Immature natural killer cell (primary cell): ENCODE data around the gene SURF2. TPM values are rescaled to one million over a fixed set of nuclear protein-coding genes. Genes with fewer than 3 reads are reported as not detected.

Source experiments
- DNase-seq, 3 donors: peaks; one replicate each; pipeline ENCODE4 v3.0.0; 2022; ENCODE audit warnings: mixed read lengths in 1 of 3
- H3K27ac Mint-ChIP-seq, 6 donors: one replicate each; pipeline ENCODE4 v1.8.0; 2020; ENCODE audit warnings: mixed read lengths in 6 of 6, mild to moderate bottlenecking in 5 of 6, inconsistent platforms in 4 of 6, moderate library complexity in 3 of 6
- H3K27me3 Mint-ChIP-seq, 3 donors: one replicate each; pipeline ENCODE4 v1.8.0; 2020 to 2021; ENCODE audit warnings: low read depth in 3 of 3, mild to moderate bottlenecking in 3 of 3, mixed read lengths in 3 of 3, moderate library complexity in 3 of 3, inconsistent platforms in 1 of 3
- H3K36me3 Mint-ChIP-seq, 3 donors: one replicate each; pipeline ENCODE4 v1.8.0; 2020; ENCODE audit warnings: mixed read lengths in 3 of 3, inconsistent platforms in 2 of 3, mild to moderate bottlenecking in 2 of 3
- H3K4me1 Mint-ChIP-seq, 2 donors: one replicate each; pipeline ENCODE4 v1.8.0; 2020; ENCODE audit warnings: inconsistent platforms in 2 of 2, mild to moderate bottlenecking in 2 of 2, mixed read lengths in 2 of 2, moderate library complexity in 1 of 2
- H3K4me3 Mint-ChIP-seq, 5 donors: one replicate each; pipeline ENCODE4 v1.8.0; 2020; ENCODE audit warnings: mild to moderate bottlenecking in 5 of 5, mixed read lengths in 5 of 5, inconsistent platforms in 3 of 5, moderate library complexity in 3 of 5
- H3K9me3 Mint-ChIP-seq, 6 donors: one replicate each; pipeline ENCODE4 v1.8.0; 2020; ENCODE audit warnings: mild to moderate bottlenecking in 6 of 6, mixed read lengths in 6 of 6, inconsistent platforms in 4 of 6, moderate library complexity in 3 of 6
- polyA plus RNA-seq, 3 donors: library from polyadenylated mRNA; unstranded; fragments of 300-500 nt; fragmentation: Illumina TruSeq; gene quantifications; one replicate each; pipeline ENCODE4 v1.2.3, GENCODE V29; 2021

SURF2 gene
- polyA plus RNA-seq, 3 donors from 2014 or later: 30.2 to 36.9 (median 34.5) TPM

DNA sequence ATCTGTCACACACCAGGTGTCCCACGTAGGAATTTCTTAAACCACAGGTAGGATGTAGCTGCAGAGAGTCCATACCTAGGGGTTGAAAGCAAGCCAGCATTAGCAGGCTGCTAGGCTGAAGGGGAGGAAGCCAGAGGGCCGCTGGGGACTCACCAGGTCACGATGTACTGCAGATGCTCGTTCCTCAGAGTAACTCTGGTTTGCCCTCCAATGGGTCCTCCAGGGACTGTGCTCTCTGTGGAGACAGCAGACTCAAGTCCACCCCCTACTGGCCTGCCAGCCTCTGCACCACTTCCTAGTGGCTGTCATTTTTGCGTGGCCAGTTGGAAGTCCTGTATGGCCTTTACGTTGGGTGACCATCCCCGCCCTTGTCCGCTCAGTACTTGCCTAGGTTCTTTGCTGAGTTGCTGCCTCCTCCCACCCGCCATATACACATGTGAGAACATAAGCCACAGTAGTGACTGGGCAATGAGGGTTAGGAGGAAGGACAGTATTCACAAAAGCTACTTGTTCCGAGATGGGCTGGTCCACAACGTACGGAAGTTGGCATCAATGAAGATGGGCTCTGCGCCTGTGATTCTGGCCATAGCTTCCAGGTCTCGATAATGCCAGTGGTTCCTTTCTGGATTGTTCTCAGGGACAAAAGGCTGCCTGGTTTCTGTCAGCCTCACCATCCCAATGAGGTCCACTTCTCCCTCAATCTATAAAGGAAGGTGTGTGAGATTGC is 4.3 kb upstream of the SURF2 start:
- peaks cover 11 to 36% (median 14%) of the 10 kb centered on the region in 3 donors for H3K36me3 Mint-ChIP-seq
- H3K4me1 Mint-ChIP-seq: peaks cover 37 to 45% of the 10 kb centered on the region in 2 donors
- H3K27ac Mint-ChIP-seq: no peak overlapping the region
- no peaks in the 10 kb centered on the region for H3K9me3 Mint-ChIP-seq
- peaks cover 2 to 8% (median 7%) of the 10 kb centered on the region in 3 donors for H3K27me3 Mint-ChIP-seq
- no peak for DNase-seq
- H3K4me3 Mint-ChIP-seq: no peak overlapping the region

DNA sequence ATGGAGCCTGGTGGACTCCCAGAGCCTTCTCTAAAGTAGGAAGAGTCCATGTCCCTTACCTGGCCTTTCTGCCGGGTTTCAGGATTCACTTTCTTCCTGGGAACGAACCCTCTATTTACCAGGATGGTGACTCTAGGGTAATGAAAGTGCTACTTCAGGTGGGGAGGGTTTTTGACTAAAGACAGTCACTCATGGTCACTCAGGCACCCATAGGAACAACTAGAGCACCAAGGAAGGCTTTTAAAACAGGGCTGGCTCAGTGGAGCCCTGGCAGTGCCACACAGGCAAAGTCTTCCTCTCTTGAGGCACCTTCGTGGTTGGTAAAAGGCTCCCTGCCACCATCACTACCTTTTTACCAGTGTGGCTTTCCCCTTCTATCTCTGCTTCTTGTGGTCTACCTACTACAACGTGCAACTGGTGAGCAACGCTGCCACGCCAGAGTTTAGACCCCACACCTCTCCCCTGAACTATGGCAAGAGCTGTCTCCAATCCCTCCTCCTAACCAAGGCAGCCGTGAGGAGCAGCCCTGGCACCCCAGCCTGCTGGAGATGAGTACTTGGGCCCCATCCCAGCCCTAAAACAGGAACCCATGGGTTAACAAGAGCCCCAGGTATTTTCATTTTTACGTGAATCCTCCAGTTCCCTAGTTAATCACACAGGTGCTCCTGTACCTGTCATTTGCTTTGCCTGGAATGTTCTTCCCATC is 3.6 kb upstream of the SURF2 start:
- Mint-ChIP-seq H3K4me3 (no peak overlapping the region), H3K27me3 (peaks cover 2 to 9% (median 8%) of the 10 kb centered on the region in 3 donors), H3K27ac (peak overlapping the region in 3 of 6 donors; percentile 10 to 86 (median 74)), H3K9me3 (no peaks in the 10 kb centered on the region), H3K4me1 (peaks cover 41 to 48% of the 10 kb centered on the region in 2 donors), H3K36me3 (peaks cover 11 to 36% (median 14%) of the 10 kb centered on the region in 3 donors)
- no peak for DNase-seq

DNA sequence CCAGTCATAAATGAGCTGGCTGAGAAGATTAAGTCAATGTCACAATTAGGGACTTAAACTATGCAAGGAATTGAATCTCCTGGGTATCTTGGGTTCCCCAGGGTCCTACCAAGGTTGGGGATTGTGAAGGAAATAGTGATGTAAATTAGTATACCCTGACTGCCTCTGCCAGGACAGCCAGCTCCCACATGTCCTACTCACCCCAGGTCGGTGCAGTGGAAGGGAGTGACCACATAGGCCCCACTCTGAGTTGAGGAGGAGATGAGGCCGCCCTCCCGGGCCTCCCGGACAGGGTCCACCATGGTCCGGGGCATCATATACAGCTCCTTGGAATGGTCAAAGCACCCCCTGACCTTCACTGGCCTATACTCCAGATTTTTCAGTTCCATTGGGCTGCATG is 2.8 kb upstream of the SURF2 start:
- H3K36me3 Mint-ChIP-seq: peaks cover 7 to 32% (median 14%) of the 10 kb centered on the region in 3 donors
- DNase-seq: no peak
- H3K4me3 Mint-ChIP-seq: peak overlapping the region in 2 of 5 donors; percentile 17 to 57
- H3K4me1 Mint-ChIP-seq: peaks cover 40 to 48% of the 10 kb centered on the region in 2 donors
- no peaks in the 10 kb centered on the region for H3K9me3 Mint-ChIP-seq
- H3K27me3 Mint-ChIP-seq: peaks cover 0 to 4% (median 4%) of the 10 kb centered on the region in 3 donors
- H3K27ac Mint-ChIP-seq: no peak overlapping the region

DNA sequence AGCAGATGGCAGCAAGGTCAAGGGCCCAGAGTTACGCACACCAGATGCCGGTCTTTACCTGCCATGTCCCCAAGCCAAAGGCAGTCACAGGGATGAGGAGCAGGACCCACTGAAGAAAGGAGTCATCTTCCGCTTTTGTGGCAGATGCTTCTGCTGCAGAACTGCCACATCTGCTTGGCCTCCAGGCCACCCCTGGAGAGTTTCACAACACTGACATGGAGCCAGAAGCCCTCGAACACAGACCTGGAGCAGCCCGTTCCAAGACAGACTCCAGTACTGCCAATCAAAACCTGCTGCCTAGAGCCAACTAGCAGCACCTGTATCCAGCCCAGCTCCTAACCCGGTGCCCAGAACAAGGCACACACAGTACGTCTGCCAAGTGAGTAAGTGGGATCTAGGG is 1.6 kb upstream of the SURF2 start:
- Mint-ChIP-seq H3K36me3 (peaks cover 7 to 23% (median 7%) of the 10 kb centered on the region in 3 donors), H3K27ac (peak overlapping the region in 5 of 6 donors; percentile 10 to 84 (median 74)), H3K4me3 (peak overlapping the region in 4 of 5 donors; percentile 39 to 87 (median 84)), H3K4me1 (peaks cover 36 to 41% of the 10 kb centered on the region in 2 donors), H3K9me3 (no peaks in the 10 kb centered on the region), H3K27me3 (peaks cover 2 to 7% (median 6%) of the 10 kb centered on the region in 3 donors)
- DNase-seq: no peak

DNA sequence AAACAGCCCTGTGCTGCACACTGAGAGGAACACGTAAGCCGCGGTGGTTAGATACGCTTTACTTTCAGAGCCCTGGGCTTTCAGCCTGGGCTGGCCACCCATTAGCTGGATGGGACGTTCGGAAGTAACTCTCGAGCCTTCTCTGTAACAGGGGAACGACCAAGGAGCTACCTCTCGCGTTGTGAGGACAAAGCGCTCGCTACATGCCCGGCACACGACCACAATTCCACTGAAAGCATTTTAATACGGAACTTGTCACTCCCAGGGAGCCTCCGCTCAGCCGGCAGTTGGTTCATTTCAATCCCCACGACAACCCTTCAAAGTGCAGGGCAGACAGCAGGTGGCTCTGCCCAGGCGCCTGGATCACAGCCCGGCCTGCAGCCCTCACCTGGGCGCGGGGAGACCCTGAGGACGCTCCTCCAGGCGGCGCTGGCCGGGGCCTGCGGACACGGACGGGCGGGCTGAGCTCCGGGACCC is 431 bp upstream of the SURF2 start:
- Mint-ChIP-seq H3K36me3 (peaks cover 6 to 18% (median 7%) of the 10 kb centered on the region in 3 donors), H3K4me3 (peak overlapping the region; percentile 83 to 88 (median 86)), H3K27ac (peak overlapping the region; percentile 78 to 93 (median 84)), H3K27me3 (peaks cover 2 to 7% (median 6%) of the 10 kb centered on the region in 3 donors), H3K4me1 (peaks cover 32 to 33% of the 10 kb centered on the region in 2 donors), H3K9me3 (no peaks in the 10 kb centered on the region)
- no peak for DNase-seq

DNA sequence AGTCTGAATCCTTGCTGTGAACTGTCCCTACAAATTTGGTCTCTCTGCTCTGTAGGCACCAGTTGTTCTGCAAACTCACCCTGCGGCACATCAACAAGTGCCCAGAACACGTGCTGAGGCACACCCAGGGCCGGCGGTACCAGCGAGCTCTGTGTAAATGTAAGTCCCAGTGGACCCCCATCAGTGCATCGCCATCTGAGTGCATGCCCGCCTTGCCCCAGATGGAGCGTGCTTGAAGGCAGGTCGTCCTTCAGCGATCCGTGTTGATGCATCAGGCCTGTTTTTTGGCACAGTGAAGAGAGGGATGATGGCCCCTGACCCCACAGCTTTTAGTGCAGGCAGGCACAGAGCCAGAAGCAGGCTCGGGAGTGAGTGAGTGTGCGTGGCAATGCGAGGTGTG is 1.3 kb downstream of the SURF2 start:
- Mint-ChIP-seq H3K27ac (peak overlapping the region in 5 of 6 donors; percentile 13 to 72 (median 30)), H3K36me3 (peaks cover 5 to 18% (median 7%) of the 10 kb centered on the region in 3 donors), H3K9me3 (no peaks in the 10 kb centered on the region), H3K4me3 (peak overlapping the region; percentile 67 to 86 (median 78)), H3K27me3 (peaks cover 2 to 17% (median 6%) of the 10 kb centered on the region in 3 donors), H3K4me1 (peaks cover 32 to 33% of the 10 kb centered on the region in 2 donors)
- DNase-seq: no peak

DNA sequence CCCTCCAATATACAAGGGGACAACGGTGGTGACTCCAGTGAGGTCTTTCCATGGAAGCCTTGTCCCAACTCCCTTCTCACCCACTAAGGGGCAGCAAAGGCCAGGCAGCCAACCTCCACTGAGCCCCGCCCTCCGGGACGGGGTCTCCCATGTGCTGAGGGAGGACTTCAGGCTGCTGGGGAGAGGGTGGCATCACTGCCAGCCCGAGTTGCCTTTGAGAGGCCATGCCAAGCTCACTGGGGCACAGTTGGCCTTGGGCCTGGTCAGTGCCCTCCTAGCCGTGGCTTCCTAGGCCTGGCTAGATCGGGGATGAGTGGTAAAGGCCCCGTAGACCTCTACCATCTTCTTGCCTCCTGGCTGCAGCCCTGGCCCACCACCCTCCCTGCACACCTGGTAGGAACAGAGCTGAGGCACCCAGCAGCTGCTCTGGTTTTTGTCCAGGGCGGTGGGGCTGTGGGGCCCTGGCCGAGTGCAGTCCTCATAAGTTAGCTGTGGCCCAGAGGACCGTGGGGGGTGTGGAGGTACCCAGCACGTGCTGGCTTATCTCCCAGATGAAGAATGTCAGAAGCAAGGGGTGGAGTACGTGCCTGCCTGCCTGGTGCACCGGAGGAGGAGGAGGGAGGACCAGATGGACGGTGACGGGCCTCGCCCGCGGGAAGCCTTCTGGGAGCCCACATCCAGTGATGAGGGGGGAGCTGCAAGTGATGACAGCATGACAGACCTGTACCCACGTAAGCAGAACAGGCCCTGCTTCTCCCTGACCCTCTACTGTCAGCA is 3.2 kb downstream of the SURF2 start:
- peaks cover 9 to 25% (median 14%) of the 10 kb centered on the region in 3 donors for H3K36me3 Mint-ChIP-seq
- peaks cover 4 to 18% (median 9%) of the 10 kb centered on the region in 3 donors for H3K27me3 Mint-ChIP-seq
- H3K4me3 Mint-ChIP-seq: peak overlapping the region in 1 of 5 donors; percentile 84
- DNase-seq: no peak
- H3K9me3 Mint-ChIP-seq: no peaks in the 10 kb centered on the region
- peaks cover 37 to 43% of the 10 kb centered on the region in 2 donors for H3K4me1 Mint-ChIP-seq
- peak overlapping the region in 2 of 6 donors; percentile 43 to 72 for H3K27ac Mint-ChIP-seq

DNA sequence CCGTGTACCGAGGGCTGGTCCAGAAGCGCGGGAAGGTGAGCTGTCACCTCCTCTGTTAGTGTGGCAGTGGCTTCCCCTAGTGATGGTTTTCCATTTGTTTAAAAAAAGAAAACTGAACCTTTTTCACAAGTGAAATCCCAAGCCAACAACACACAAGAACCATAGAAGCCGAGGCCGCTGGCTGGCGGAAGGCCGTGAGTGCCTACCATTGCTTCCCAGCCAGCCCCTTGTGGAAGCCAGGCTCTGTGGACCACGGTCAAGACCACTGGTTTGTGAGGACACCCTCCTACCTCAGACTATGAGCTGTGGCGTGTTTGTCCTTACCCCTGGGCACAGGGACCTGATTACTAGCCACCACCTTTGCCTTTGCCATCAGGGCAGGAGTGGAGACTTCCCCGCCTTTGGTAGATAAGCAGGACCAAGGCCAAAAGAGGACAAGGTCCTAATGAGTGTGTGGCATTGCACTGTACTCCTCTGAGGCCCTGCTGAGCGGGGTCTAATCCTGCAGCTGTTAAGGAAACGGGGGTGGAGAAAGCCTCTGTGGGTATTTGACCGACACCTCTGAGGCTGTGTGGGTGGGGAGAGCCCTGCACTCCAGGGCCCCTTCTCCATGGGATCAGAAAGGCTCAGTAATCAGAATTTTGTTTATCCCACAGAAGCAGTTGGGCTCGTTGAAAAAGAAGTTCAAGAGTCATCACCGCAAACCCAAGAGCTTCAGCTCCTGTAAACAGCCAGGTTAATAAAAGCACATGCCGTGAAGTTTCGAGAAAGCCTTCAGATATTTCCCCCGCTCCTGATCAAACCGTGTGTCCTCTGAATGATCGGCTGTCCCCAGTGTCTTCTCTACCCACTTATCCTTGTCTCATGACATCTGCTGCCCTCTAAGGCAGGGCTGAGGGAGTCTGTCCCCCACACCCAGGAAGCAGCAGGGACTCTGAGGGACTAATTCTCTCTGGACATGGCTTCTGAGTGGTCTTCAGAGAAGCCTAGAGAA is 4.3 kb downstream of the SURF2 start:
- Mint-ChIP-seq H3K9me3 (no peaks in the 10 kb centered on the region), H3K4me1 (peaks cover 33 to 36% of the 10 kb centered on the region in 2 donors), H3K4me3 (peak overlapping the region in 1 of 5 donors; percentile 62), H3K27me3 (peaks cover 4 to 18% (median 9%) of the 10 kb centered on the region in 3 donors), H3K36me3 (peaks cover 9 to 29% (median 15%) of the 10 kb centered on the region in 3 donors), H3K27ac (peak overlapping the region in 4 of 6 donors; percentile 15 to 69 (median 65))
- no peak for DNase-seq

DNA sequence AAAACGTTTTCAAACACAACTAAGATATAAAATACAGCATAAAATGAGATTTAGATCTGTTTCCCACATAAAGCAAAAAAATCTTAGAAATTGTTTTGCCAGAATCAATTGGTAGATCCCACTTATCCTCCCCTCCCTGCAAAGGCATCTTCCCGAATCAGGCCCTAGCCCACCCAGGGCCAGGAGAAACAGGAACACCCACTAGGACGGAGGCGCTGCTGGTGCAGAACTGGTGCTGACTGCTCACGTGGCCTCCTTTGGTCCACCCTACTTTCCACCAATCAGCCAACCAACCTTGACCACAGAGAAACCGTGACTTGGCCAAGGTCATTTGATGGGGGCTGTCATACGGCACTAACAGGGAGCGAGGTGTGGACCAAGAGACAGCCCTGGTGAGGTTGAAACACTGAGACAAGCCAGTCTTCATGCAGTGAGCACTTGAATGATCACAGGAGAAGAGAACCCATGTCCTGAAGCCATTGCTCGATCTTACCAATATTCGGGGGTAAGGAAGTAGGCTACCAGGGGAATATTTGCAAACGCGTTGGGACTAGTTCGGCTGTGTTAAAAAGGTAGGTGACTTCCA is 5.2 kb downstream of the SURF2 start:
- DNase-seq: no peak
- Mint-ChIP-seq H3K4me3 (no peak overlapping the region), H3K4me1 (peaks cover 35 to 41% of the 10 kb centered on the region in 2 donors), H3K36me3 (peaks cover 9 to 35% (median 18%) of the 10 kb centered on the region in 3 donors), H3K27me3 (peaks cover 4 to 16% (median 7%) of the 10 kb centered on the region in 3 donors), H3K9me3 (no peaks in the 10 kb centered on the region), H3K27ac (peak overlapping the region in 4 of 6 donors; percentile 12 to 66 (median 24))

DNA sequence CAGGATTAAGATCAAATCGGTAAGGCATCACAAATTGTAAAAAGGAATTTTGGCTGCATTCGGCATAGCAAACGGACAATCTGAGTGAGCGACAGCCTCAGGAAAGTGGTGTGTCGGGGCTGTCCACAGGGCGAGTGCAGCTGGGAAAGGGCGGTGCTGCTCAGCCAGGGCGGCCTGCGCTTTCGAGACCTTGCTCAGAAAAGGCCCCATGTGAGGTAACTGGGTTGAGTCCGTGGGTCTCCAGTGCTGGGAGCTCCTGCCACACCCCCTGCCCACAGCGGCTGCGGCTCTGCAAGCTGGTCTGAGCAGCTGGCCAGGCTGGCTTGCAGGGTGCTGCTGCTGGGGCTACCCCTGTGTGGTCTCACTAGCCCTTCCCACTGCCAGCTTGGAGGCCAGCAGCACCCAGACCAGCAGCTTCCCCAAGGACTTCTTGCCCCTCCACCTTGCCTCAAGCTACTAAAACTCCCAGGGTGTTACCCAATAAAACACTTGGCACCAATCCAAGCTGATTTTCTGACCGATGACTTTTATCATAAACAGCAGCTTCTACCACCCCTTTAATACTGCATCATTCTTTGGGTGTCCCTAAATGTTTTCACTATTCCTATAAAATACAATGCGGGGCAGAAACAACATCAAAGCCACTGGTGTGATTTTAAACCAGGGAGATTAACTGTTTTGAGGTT is 6.2 kb downstream of the SURF2 start:
- H3K27me3 Mint-ChIP-seq: peaks cover 4 to 16% (median 6%) of the 10 kb centered on the region in 3 donors
- no peak for DNase-seq
- H3K36me3 Mint-ChIP-seq: peaks cover 9 to 35% (median 18%) of the 10 kb centered on the region in 3 donors
- H3K9me3 Mint-ChIP-seq: no peaks in the 10 kb centered on the region
- peak overlapping the region in 2 of 6 donors; percentile 34 to 66 for H3K27ac Mint-ChIP-seq
- no peak overlapping the region for H3K4me3 Mint-ChIP-seq
- H3K4me1 Mint-ChIP-seq: peaks cover 32 to 35% of the 10 kb centered on the region in 2 donors

DNA sequence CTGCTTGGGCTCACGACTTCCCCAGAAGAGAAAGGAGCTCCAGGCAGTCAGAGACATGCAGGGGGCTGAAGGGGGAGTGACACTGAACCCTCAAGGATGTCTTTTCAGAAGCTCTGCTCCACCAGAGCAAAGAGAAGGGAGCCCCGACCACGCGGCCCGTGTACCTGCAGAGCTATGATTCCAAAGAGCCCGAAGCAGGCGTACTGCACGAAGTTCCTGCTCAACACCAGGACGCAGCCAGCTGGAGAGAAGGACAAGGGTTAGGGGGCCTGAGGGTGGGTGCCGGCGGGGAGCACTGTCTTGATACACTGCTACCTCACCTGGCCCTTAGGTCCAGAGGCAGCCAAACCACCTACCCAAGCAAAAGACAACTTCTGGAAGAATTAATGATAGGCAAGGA is 10.1 kb downstream of the SURF2 start:
- DNase-seq: no peak
- H3K27me3 Mint-ChIP-seq: peaks cover 2 to 16% (median 5%) of the 10 kb centered on the region in 3 donors
- H3K27ac Mint-ChIP-seq: no peak overlapping the region
- peaks cover 51 to 56% of the 10 kb centered on the region in 2 donors for H3K4me1 Mint-ChIP-seq
- H3K36me3 Mint-ChIP-seq: peaks cover 13 to 29% (median 22%) of the 10 kb centered on the region in 3 donors
- H3K4me3 Mint-ChIP-seq: no peak overlapping the region
- H3K9me3 Mint-ChIP-seq: no peaks in the 10 kb centered on the region
